Measurements from ENCODE around the gene FA2H.

- no peak for TF ChIP-seq CTCF (IDR thresholded peaks at IDR 0.05)
- no peak for TF ChIP-seq POLR2A (IDR thresholded peaks at IDR 0.05)
These were observed 20.0 kb upstream of the FA2H start for GRCh38 chr16:74794668-74795067.
